ENCODE measurements around the gene MICALL2. TPM values are rescaled to one million over a fixed set of nuclear protein-coding genes. Genes with fewer than 3 reads are reported as not detected.
A peak's percentile ranks its signal among the peaks of the same experiment; 100 is the strongest.

Gene MICALL2
- polyA plus RNA-seq (2013, experiment 1 of 2): 31.0 TPM
- 31.5 TPM for polyA plus RNA-seq (2013, experiment 2 of 2)

DNA sequence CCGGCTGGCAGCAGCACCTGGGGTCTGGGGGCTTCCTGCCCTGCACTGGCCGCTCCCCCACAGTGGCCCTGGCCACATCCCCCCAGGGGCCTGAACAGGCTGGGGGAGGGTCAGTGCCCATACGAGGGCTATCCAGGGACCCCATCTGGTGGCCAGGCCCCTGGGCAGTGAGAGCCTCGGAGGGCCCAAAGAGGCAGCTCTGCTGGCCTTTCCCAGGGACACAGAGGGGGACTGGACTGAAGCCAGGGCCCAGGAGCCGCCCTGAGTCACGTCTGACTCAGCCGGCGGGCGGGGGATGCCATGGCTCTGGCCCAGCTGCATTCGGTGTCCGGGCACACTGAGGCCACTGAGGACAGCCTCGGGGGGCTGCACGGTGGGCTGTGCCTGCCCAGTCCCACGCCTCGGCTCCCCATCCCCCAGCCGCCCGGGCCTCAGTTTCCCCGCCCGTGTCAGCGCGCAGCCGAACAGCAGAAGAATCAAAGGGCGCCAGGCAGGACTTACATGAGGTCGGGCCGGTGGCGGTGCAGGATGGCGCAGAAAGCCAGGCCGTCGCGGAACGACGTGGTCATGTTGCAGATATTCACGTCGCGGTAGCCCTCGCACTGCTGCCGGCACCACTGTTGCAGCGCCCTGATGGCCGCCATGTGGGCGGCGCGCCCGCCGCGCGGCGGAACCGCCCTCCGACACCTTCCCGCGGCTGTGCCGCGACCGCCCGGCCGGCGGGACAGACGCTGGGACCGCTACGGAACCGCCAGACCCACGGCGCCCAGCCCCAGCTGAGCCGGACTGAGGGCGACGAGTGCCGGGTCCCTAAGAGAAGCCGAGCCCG is at the start of gene MICALL2:
MICALL2 (minus strand) TSS at position 788 of the 829 bp plus-strand sequence; CDS start at position 644, 144 bp downstream.
- Histone ChIP-seq H4K8ac (ENCODE audit: low read length) (peak within 1 kb of the TSS; percentile 87), H2BK12ac (ENCODE audit: low read length in 2 of 2) (peak within 1 kb of the TSS; percentile 59 to 99), H2BK120ac (ENCODE audit: low read depth, low read length) (peak within 1 kb of the TSS; percentile 82), H3K27me3 (ENCODE audit: control insufficient read depth in 1 of 2, insufficient read depth in 1 of 2, low read length in 2 of 2) (no peaks in the 10 kb centered on the region), H2BK15ac (ENCODE audit: low read depth, poor library complexity, severe bottlenecking) (peak within 1 kb of the TSS; percentile 60), H3K36me3 (ENCODE audit: control insufficient read depth in 1 of 2, insufficient read depth in 2 of 2, low read depth in 1 of 2, low read length in 2 of 2) (peaks cover 0 to 12% of the 10 kb centered on the region in 2 experiments), H3K4me2 (ENCODE audit: low read length, poor library complexity, severe bottlenecking) (peak within 1 kb of the TSS; percentile 94), H3K14ac (ENCODE audit: low read length in 2 of 2) (peak within 1 kb of the TSS in 1 of 2 experiments; percentile 96), H2AK5ac (ENCODE audit: low read length, severe bottlenecking) (no peak within 1 kb of the TSS), H3K4ac (ENCODE audit: low read depth in 1 of 2, low read length in 2 of 2) (peak within 1 kb of the TSS; percentile 85 to 91), H3K4me3 (ENCODE audit: insufficient read depth in 1 of 2, low read depth in 1 of 2, low read length in 2 of 2) (peak within 1 kb of the TSS; percentile 87 to 94), H3K18ac (ENCODE audit: low read depth in 1 of 2, low read length in 2 of 2) (peak within 1 kb of the TSS; percentile 91 to 97), H2BK5ac (ENCODE audit: low read depth, low read length, poor library complexity, severe bottlenecking) (peak within 1 kb of the TSS; percentile 71), H4K91ac (ENCODE audit: low read length) (peak within 1 kb of the TSS; percentile 80), H3K4me1 (ENCODE audit: control insufficient read depth, insufficient read depth, low read depth, low read length) (peaks cover 63% of the 10 kb centered on the region), H2AFZ (ENCODE audit: low read depth, low read length) (peak within 1 kb of the TSS; percentile 47), H3K23ac (ENCODE audit: low read length in 2 of 2) (peak within 1 kb of the TSS in 1 of 2 experiments; percentile 75), H3K27ac (ENCODE audit: low read length, poor library complexity, severe bottlenecking) (peak within 1 kb of the TSS; percentile 80), H3K79me1 (replicated peaks; ENCODE audit: low read length, poor library complexity, severe bottlenecking) (peaks cover 11% of the 10 kb centered on the region), H3K9me3 (ENCODE audit: control insufficient read depth, low read length) (no peaks in the 10 kb centered on the region), H3K9ac (ENCODE audit: low read length) (peak within 1 kb of the TSS; percentile 86)
- peak; percentile 92 for DNase-seq
- 2% methylated on average over 68 of the region's 69 CpGs for WGBS

DNA sequence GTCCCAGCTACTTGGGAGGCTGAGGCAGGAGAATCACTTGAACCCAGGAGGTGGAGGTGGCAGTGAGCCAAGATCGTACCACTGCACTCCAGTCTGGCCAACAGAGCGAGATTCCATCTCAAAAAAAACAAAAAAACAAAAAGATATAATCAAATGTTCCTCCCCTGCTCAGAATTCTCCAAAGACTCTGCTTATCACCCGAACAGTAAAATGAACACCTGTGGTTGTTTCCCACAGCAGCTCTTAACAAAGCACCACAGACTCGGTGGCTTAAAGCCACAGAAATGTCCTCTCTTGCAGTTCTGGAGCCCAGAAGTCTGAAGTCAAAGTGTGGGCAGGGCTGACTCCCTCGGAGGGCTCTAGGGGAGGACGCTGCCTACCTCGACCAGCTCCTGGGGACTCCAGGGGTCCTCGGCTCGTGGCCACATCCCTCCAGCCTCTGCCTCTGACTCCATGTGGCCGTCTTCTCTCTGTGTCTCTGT is 49.0 kb upstream of the MICALL2 start:
- H3K79me1 ChIP-seq (replicated peaks; ENCODE audit: low read length, poor library complexity, severe bottlenecking): peaks cover 9% of the 10 kb centered on the region
- no peak overlapping the region for H2BK15ac ChIP-seq (ENCODE audit: low read depth, poor library complexity, severe bottlenecking)
- no peak overlapping the region for H2AK5ac ChIP-seq (ENCODE audit: low read length, severe bottlenecking)
- H3K27me3 ChIP-seq (ENCODE audit: control insufficient read depth in 1 of 2, insufficient read depth in 1 of 2, low read length in 2 of 2): no peaks in the 10 kb centered on the region
- H3K4me1 ChIP-seq (ENCODE audit: control insufficient read depth, insufficient read depth, low read depth, low read length): peaks cover 24% of the 10 kb centered on the region
- H3K4me2 ChIP-seq (ENCODE audit: low read length, poor library complexity, severe bottlenecking): no peak overlapping the region
- H4K8ac ChIP-seq (ENCODE audit: low read length): no peak overlapping the region
- H3K23ac ChIP-seq (ENCODE audit: low read length in 2 of 2): no peak overlapping the region
- H3K9me3 ChIP-seq (ENCODE audit: control insufficient read depth, low read length): no peaks in the 10 kb centered on the region
- H2BK120ac ChIP-seq (ENCODE audit: low read depth, low read length): no peak overlapping the region
- no peak overlapping the region for H3K4me3 ChIP-seq (ENCODE audit: insufficient read depth in 1 of 2, low read depth in 1 of 2, low read length in 2 of 2)
- H3K18ac ChIP-seq (ENCODE audit: low read depth in 1 of 2, low read length in 2 of 2): no peak overlapping the region
- H4K91ac ChIP-seq (ENCODE audit: low read length): no peak overlapping the region
- DNase-seq: no peak
- peaks cover 0 to 7% of the 10 kb centered on the region in 2 experiments for H3K36me3 ChIP-seq (ENCODE audit: control insufficient read depth in 1 of 2, insufficient read depth in 2 of 2, low read depth in 1 of 2, low read length in 2 of 2)
- H3K27ac ChIP-seq (ENCODE audit: low read length, poor library complexity, severe bottlenecking): no peak overlapping the region
- H2BK12ac ChIP-seq (ENCODE audit: low read length in 2 of 2): no peak overlapping the region
- H3K14ac ChIP-seq (ENCODE audit: low read length in 2 of 2): no peak overlapping the region
- no peak overlapping the region for H3K9ac ChIP-seq (ENCODE audit: low read length)
- H2AFZ ChIP-seq (ENCODE audit: low read depth, low read length): no peak overlapping the region
- 88% methylated on average over 10 of the region's 10 CpGs for whole genome bisulfite sequencing
- H2BK5ac ChIP-seq (ENCODE audit: low read depth, low read length, poor library complexity, severe bottlenecking): no peak overlapping the region
- H3K4ac ChIP-seq (ENCODE audit: low read depth in 1 of 2, low read length in 2 of 2): no peak overlapping the region

DNA sequence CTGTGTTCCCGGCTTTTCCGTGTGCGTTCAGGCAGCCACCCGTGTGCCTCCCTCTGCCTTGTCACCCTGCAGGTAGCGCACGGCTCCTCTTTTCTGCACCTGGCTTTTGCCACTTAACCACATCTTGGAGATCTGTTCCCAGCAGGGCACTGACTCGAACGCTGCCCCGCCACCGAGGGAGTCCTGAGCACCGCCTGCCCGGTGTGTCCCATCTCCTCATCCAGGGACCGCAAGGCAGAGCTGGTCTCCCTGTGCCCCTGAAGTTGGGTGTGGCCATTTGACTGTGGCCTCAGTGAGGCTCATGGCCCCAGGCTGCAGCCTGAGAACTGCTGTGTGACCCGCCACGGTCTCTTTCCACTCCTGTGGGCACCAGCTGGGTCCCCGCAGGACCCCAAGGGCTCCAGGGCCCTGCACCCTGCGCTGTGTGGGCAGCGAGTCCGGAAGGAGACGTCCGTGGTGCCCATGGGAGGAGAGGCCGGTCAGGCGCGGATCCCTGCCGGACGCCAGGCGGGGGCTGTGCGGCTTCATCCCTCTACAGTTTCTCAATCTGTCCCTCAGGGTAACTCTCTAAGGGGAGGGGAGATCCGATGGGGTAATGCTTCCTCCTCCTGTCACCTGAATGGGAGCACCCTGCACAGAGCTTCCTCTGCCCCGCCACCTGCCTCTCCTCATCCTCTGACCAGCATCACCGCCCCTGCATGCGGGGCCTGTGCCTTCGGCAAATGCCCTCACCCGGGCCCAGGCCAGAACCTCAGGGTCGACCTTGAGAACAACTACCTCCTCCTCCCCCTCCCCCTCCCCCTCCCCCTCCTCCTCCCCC is 46.7 kb upstream of the MICALL2 start:
- Histone ChIP-seq H2BK12ac (ENCODE audit: low read length in 2 of 2) (peak overlapping the region in 1 of 2 experiments; percentile 28), H2BK120ac (ENCODE audit: low read depth, low read length) (no peak overlapping the region), H2BK5ac (ENCODE audit: low read depth, low read length, poor library complexity, severe bottlenecking) (no peak overlapping the region), H3K4ac (ENCODE audit: low read depth in 1 of 2, low read length in 2 of 2) (no peak overlapping the region), H3K14ac (ENCODE audit: low read length in 2 of 2) (no peak overlapping the region), H3K9ac (ENCODE audit: low read length) (no peak overlapping the region), H3K79me1 (replicated peaks; ENCODE audit: low read length, poor library complexity, severe bottlenecking) (peaks cover 25% of the 10 kb centered on the region), H3K4me2 (ENCODE audit: low read length, poor library complexity, severe bottlenecking) (no peak overlapping the region), H2BK15ac (ENCODE audit: low read depth, poor library complexity, severe bottlenecking) (no peak overlapping the region), H3K4me3 (ENCODE audit: insufficient read depth in 1 of 2, low read depth in 1 of 2, low read length in 2 of 2) (no peak overlapping the region), H3K9me3 (ENCODE audit: control insufficient read depth, low read length) (no peaks in the 10 kb centered on the region), H3K18ac (ENCODE audit: low read depth in 1 of 2, low read length in 2 of 2) (no peak overlapping the region), H3K36me3 (ENCODE audit: control insufficient read depth in 1 of 2, insufficient read depth in 2 of 2, low read depth in 1 of 2, low read length in 2 of 2) (peaks cover 16 to 26% of the 10 kb centered on the region in 2 experiments), H3K23ac (ENCODE audit: low read length in 2 of 2) (no peak overlapping the region), H4K91ac (ENCODE audit: low read length) (peak overlapping the region; percentile 32), H3K4me1 (ENCODE audit: control insufficient read depth, insufficient read depth, low read depth, low read length) (peaks cover 29% of the 10 kb centered on the region), H2AFZ (ENCODE audit: low read depth, low read length) (no peak overlapping the region), H3K27ac (ENCODE audit: low read length, poor library complexity, severe bottlenecking) (no peak overlapping the region), H3K27me3 (ENCODE audit: control insufficient read depth in 1 of 2, insufficient read depth in 1 of 2, low read length in 2 of 2) (no peaks in the 10 kb centered on the region), H2AK5ac (ENCODE audit: low read length, severe bottlenecking) (peak overlapping the region; percentile 72), H4K8ac (ENCODE audit: low read length) (peak overlapping the region; percentile 14)
- no peak for DNase-seq
- 89% methylated on average over 17 of the region's 35 CpGs for WGBS

Data from mesenchymal stem cell (in vitro differentiated cells and primary cell).